GM12874 (cell line): Measurements from ENCODE around the gene WHRN.

Source experiments
- TF ChIP-seq, protein P1 (sequence below): IDR thresholded peaks from 2 replicates; pipeline ENCODE4 v1.5.1; 2011; ENCODE audit warnings: low read depth, mild to moderate bottlenecking, control low read depth, low read length, moderate library complexity; ENCODE audit not compliant: insufficient read depth

The WHRN gene

DNA sequence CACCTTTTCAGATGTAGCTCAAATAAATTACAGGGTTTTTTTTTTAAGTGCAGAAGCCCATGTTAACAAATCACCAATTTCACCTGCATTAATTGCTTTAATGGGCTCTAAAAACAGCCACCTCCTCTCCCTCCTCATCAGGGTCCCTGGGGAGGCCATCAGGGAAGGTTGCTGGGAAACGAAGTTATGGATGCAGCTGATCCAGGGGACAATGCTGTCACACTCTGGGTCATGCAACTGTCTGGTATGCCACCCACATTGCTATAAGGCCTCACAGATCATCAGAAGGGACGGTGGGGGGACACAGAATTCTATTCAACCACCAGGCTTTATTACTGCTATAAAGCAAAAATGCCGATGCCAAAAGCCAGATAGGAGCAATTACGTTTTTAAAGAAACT lies 9.3 kb downstream of the WHRN start:
- TF ChIP-seq, protein P1, sequence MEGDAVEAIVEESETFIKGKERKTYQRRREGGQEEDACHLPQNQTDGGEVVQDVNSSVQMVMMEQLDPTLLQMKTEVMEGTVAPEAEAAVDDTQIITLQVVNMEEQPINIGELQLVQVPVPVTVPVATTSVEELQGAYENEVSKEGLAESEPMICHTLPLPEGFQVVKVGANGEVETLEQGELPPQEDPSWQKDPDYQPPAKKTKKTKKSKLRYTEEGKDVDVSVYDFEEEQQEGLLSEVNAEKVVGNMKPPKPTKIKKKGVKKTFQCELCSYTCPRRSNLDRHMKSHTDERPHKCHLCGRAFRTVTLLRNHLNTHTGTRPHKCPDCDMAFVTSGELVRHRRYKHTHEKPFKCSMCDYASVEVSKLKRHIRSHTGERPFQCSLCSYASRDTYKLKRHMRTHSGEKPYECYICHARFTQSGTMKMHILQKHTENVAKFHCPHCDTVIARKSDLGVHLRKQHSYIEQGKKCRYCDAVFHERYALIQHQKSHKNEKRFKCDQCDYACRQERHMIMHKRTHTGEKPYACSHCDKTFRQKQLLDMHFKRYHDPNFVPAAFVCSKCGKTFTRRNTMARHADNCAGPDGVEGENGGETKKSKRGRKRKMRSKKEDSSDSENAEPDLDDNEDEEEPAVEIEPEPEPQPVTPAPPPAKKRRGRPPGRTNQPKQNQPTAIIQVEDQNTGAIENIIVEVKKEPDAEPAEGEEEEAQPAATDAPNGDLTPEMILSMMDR: no peak

DNA sequence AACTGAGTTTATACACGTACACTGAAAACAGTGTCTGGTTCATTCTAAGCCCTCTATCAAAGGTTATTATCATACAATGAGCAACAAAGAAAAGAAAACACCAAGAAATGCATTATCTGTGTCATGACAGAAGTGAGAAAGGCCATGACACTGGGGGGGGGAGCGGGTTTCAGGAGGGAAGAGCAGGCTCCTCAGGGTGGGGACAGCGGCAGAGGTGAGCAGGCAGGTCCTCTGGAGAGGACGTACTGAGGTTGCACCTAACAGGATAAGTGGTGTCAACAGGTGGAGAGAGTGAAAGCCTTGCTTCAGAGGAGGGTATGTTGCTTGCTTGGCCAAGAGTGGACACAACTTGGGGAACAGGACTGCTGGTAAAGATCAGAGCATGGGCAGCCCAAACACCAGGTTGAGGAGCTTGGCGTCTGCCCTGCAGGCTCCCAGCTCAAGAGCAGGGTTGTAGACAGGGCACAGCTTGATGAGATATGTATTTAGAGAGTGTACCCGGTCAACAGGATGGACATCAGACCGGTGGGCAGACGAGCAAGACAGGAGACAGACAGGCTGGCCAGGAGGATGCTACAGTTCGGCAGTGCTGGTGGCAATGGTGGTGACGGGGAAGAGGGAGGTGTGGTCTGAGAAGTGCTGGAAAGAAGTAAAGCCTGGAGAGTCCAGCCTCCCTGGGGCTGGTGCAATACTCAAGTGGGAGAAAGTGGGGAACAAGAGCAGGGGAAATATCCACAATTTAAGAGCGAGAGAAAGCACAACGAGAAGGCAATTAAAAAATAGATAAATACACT lies 10.3 kb downstream of the WHRN start:
- TF ChIP-seq, protein P1: no peak

DNA sequence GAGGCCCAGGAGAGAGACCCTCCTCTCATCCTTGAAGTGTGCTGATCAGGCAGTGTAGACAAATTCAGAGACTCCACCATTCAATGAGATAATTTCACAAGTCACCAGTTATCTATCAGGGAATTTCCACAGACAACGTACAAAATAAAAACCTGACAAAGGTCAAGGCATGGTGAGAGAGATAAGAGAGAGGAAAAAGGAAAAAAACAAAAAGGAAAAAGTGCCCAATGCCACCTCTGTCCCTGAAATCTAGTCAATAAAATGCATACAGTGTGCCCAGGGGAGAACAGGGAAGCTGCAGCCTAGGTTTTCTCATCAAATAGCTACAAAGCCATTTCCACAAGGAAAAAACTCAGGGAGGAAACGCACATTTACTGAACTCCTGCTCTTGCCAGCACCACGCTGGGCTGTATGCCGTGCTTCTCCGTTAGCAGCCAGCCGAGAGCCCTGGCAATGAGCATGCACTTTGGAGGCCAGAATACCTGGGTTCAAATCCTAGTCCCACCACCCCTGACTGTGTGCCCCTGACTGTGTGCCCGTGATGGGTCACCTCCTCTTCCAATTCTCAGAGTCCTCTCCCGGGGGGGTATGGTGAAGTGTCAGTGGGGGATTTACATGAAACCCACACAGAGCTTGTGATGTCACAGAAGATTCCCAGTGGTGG lies 11.6 kb downstream of the WHRN start:
- TF ChIP-seq, protein P1: no peak

DNA sequence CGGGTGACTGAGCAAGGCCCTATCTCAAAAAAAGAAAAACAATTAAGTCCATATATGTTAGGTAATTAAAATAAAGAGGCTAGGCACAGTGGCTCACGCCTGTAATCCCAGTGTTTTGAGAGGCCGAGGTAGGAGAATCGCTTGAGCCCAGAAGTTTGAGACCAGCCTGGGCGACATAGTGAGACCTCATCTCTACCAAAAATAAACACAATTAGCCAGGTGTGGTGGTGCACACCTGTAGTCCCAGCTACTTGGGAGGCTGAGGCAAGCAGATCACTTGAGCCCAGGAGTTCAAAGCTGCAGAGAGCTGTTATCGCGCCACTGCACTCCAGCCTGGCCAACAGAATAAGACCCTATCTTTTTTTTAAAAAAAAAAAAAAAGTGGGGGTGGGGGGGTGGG lies 12.3 kb downstream of the WHRN start:
- TF ChIP-seq, protein P1: no peak

DNA sequence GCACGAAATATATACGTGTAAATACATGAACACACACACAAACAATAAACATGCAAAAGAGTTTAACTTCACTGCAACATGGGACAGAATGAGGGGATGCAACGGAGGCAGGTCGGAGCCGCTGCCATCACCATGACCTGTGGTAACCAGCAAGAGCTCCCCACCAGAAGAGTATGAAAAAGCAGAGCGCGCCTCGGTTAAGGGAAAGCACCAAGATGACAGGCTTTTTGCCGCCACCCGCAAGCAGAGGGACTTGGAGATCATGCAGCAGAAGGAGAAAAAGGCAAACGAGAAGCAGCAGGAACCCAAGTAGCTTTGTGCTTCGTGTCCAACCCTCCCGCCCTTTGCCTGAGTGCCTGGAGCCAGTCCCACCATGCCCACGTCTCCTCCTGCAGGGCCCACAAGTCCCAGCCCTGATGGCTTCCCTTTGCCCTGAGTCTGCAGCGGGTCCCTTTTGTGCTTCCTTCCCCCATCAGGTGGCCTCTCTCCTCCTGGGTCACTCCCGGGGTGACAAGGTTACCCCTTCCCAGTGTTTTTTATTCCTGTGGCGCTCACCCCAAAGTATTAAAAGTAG lies 13.8 kb downstream of the WHRN start:
- TF ChIP-seq, protein P1: no peak

DNA sequence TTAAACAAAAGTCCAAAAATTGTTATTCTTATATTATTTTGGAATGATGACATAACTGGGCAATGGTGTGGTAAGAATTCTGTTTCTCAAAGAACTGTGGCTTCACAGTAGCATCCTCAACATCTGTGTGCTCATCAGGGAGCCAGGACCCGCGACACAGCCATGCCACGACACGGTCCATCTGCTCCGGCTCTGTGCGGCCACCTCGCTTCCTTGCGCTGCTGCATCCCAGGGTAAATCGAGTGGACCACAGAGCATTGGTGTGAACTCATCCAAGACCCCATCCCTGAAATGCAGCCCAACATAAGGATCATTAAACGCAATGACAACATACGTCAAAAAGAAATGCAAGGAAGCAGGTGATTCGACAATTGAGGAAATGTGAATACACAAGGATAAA lies 15.3 kb downstream of the WHRN start:
- TF ChIP-seq, protein P1: no peak

DNA sequence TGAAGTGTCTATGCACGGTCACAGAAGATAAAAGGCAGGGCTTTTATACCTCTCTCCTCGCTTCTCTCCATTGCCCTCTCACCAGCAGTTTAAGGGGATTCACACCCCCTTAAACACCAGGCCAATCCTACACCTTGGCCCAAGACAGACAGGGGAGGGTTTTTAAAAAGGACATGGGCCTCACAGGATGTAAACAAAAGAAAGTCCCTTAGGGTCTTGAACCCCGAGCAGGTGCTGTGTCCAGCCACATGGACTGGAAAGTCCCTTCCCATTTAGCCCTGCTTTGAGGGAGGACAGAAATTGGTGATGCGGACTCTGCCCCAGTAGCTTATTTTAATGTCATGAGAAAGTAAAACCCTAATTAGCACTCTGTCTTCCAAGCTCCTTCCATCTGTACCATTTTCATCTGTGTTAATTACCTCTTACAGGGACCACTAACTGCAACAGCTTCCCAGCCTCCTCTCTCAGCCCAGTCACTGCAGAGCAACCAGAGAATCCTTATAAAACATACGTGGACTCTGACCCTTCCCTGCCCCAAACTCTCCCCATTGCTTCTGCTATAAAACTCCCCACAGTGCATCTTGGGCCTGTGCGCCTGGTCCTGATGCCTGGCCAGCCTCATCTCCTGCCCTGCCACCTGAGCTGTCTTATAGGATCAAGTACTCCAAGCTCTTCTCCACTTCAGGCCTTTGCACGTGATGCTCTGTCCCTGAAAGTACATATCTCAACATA lies 16.7 kb downstream of the WHRN start:
- TF ChIP-seq, protein P1: no peak
